T-cell (primary cell): ENCODE measurements around the gene MVK. TPM values are rescaled to one million over a fixed set of nuclear protein-coding genes. Genes with fewer than 3 reads are reported as not detected.

ENCODE experiments used
- ATAC-seq, 4 experiments: fragments of 200-7000 bp in 3 of 4; fragments of 150-1000 bp in 1 of 4; cut with Tn5 transposase; replicated peaks in 1 of 4; 1 replicate in 3 of 4; 2 replicates in 1 of 4; pipeline ENCODE4 v1.10.0; 2021; ENCODE audit warnings: moderate library complexity in 3 of 4, mild to moderate bottlenecking in 2 of 4, moderate number of reproducible peaks in 1 of 4
- CTCF ChIA-PET, 2 donors: fragments of 300-600 bp; sonication (Branson Sonifier 250); formaldehyde crosslinking; loops; one replicate each; lab custom pipeline; 2022; ENCODE audit warnings: antibody characterized with exemption in 2 of 2; lab: Charles Lee
- POLR2A ChIA-PET, 2 donors: fragments of 300-600 bp; sonication (Branson Sonifier 250); formaldehyde crosslinking; loops; one replicate each; lab custom pipeline; 2022; ENCODE audit warnings: antibody characterized with exemption in 2 of 2; lab: Charles Lee
- DNase-seq, 35 experiments: peaks; one replicate each; pipeline versions ENCODE4 v3.0.0 to v3.0.0-alpha.2; 2013 to 2023
- H3K27ac ChIP-seq: one replicate; pipeline ENCODE4 v1.5.1; 2013; ENCODE audit warnings: low read length
- H3K27me3 ChIP-seq, 2 experiments: replicated peaks in 1 of 2; 1 replicate in 1 of 2; 2 replicates in 1 of 2; pipeline versions ENCODE4 v1.6.1 to v1.7.0; 2013; ENCODE audit warnings: low read length in 1 of 2, mixed read lengths in 1 of 2; ENCODE audit not compliant: control insufficient read depth in 2 of 2, insufficient read depth in 2 of 2; ENCODE audit errors: extremely low read depth in 1 of 2
- H3K36me3 ChIP-seq, 2 donors: 1 replicate in 1 of 2; 2 replicates in 1 of 2; pipeline versions ENCODE4 v1.6.1 to v1.7.0; 2013; ENCODE audit warnings: low read length in 1 of 2; ENCODE audit not compliant: control insufficient read depth in 2 of 2, insufficient read depth in 1 of 2; ENCODE audit errors: extremely low read depth in 1 of 2
- H3K4me1 ChIP-seq, 2 experiments: 1 replicate in 1 of 2; 2 replicates in 1 of 2; pipeline versions ENCODE4 v1.6.1 to v1.7.0; 2013; ENCODE audit warnings: low read length in 2 of 2, mixed read lengths in 1 of 2; ENCODE audit not compliant: insufficient read depth in 2 of 2, control insufficient read depth in 1 of 2; ENCODE audit errors: extremely low read depth in 1 of 2
- H3K4me3 ChIP-seq, 2 donors: 1 replicate in 1 of 2; 2 replicates in 1 of 2; pipeline versions ENCODE4 v1.5.1 to v1.7.0; 2013; ENCODE audit warnings: mild to moderate bottlenecking in 2 of 2, low read length in 1 of 2, moderate library complexity in 1 of 2; ENCODE audit not compliant: control insufficient read depth in 1 of 2; ENCODE audit errors: extremely low read depth in 1 of 2
- H3K9me3 ChIP-seq: 2 replicates; pipeline ENCODE4 v1.7.0; 2013
- H3K27ac Mint-ChIP-seq, 2 donors: one replicate each; pipeline ENCODE4 v1.8.0; 2020 to 2021; ENCODE audit warnings: mild to moderate bottlenecking in 2 of 2, mixed read lengths in 2 of 2
- H3K27me3 Mint-ChIP-seq, 2 donors: one replicate each; pipeline ENCODE4 v1.8.0; 2021 to 2022; ENCODE audit warnings: mixed read lengths in 2 of 2
- H3K36me3 Mint-ChIP-seq: one replicate; pipeline ENCODE4 v1.8.0; 2021; ENCODE audit warnings: mixed read lengths
- H3K4me1 Mint-ChIP-seq, 3 donors: one replicate each; pipeline ENCODE4 v1.8.0; 2020 to 2022; ENCODE audit warnings: mixed read lengths in 3 of 3, mild to moderate bottlenecking in 1 of 3
- H3K4me3 Mint-ChIP-seq, 3 donors: one replicate each; pipeline ENCODE4 v1.8.0; 2020 to 2022; ENCODE audit warnings: mild to moderate bottlenecking in 3 of 3, mixed read lengths in 3 of 3, moderate library complexity in 3 of 3
- H3K9me3 Mint-ChIP-seq, 3 donors: one replicate each; pipeline ENCODE4 v1.8.0; 2020 to 2022; ENCODE audit warnings: mixed read lengths in 3 of 3
- WGBS: methylation state at CpG from one replicate; pipeline ENCODE4 v1.1.5; 2013; ENCODE audit warnings: missing lambda C conversion rate; ENCODE audit not compliant: insufficient coverage; 5-methylcytosine and 5-hydroxymethylcytosine counted together
- total RNA-seq, 35 experiments: library from RNA in 6 of 35; stranded (reverse) in 6 of 35; fragments of 120-200 nt in 1 of 35; gene quantifications; one replicate each; pipeline versions ENCODE4 v1.2.1 to v1.2.4 and lab custom pipeline; 2013 to 2026

The MVK gene
- total RNA-seq, 5 donors from 2014 or later (not counting 1 experiment from before 2014, with no cell fraction given): 10.9 to 14.9 (median 12.8) TPM

GRCh38 chr12:109560867-109561710, 12.5 kb upstream of the MVK start:
- H3K4me1 Mint-ChIP-seq: no peaks in the 10 kb centered on the region
- 86% methylated on average over 17 of the region's 30 CpGs for WGBS
- Histone ChIP-seq H3K9me3 (no peaks in the 10 kb centered on the region), H3K27me3 (no peaks in the 10 kb centered on the region), H3K36me3 (peaks cover 0 to 8% of the 10 kb centered on the region in 2 donors), H3K4me1 (no peaks in the 10 kb centered on the region), H3K4me3 (no peak overlapping the region), H3K27ac (no peak overlapping the region)
- H3K4me3 Mint-ChIP-seq: no peak overlapping the region
- CTCF ChIA-PET: interaction anchor here (0.5 to 0.6 kb wide), 2 partner anchors 45 to 49 kb away, joined by 4 to 6 read pairs; no protein-coding TSS in a partner anchor
- no peaks in the 10 kb centered on the region for H3K27me3 Mint-ChIP-seq
- peaks cover 0 to 5% (median 0%) of the 10 kb centered on the region in 3 donors for H3K9me3 Mint-ChIP-seq
- H3K27ac Mint-ChIP-seq: no peak overlapping the region
- DNase-seq (no peak), ATAC-seq (no peak)
- POLR2A ChIA-PET: no interaction called here
- H3K36me3 Mint-ChIP-seq: peaks cover 22% of the 10 kb centered on the region

- H3K27ac Mint-ChIP-seq: no peak overlapping the region
- no peaks in the 10 kb centered on the region for H3K4me1 Mint-ChIP-seq
- H3K27ac ChIP-seq: no peak overlapping the region
- H3K4me1 ChIP-seq: no peaks in the 10 kb centered on the region
- H3K9me3 Mint-ChIP-seq: peaks cover 0 to 5% (median 0%) of the 10 kb centered on the region in 3 donors
- no peak overlapping the region for H3K4me3 ChIP-seq
- H3K27me3 Mint-ChIP-seq: no peaks in the 10 kb centered on the region
- peaks cover 0 to 9% of the 10 kb centered on the region in 2 donors for H3K36me3 ChIP-seq
- WGBS: 100% methylated on average over 10 of the region's 10 CpGs
- H3K36me3 Mint-ChIP-seq: peaks cover 27% of the 10 kb centered on the region
- H3K9me3 ChIP-seq: no peaks in the 10 kb centered on the region
- ATAC-seq (no peak), DNase-seq (no peak)
- POLR2A ChIA-PET: no interaction called here
- CTCF ChIA-PET: no interaction called here
- H3K4me3 Mint-ChIP-seq: no peak overlapping the region
- H3K27me3 ChIP-seq: no peaks in the 10 kb centered on the region
Observed at GRCh38 chr12:109561711-109562030, 11.9 kb upstream of the MVK start.

GRCh38 chr12:109562871-109563270, 10.7 kb upstream of the MVK start:
- no peak for DNase-seq
- no peaks in the 10 kb centered on the region for H3K27me3 ChIP-seq
- Mint-ChIP-seq H3K27me3 (no peaks in the 10 kb centered on the region), H3K27ac (no peak overlapping the region), H3K36me3 (peaks cover 31% of the 10 kb centered on the region), H3K4me3 (no peak overlapping the region), H3K9me3 (peaks cover 0 to 5% (median 0%) of the 10 kb centered on the region in 3 donors), H3K4me1 (no peaks in the 10 kb centered on the region)
- no peaks in the 10 kb centered on the region for H3K4me1 ChIP-seq
- no peak overlapping the region for H3K4me3 ChIP-seq
- CTCF ChIA-PET: no interaction called here
- no peak for ATAC-seq
- no peak overlapping the region for H3K27ac ChIP-seq
- POLR2A ChIA-PET: no interaction called here
- H3K36me3 ChIP-seq: peaks cover 0 to 16% of the 10 kb centered on the region in 2 donors
- WGBS: 100% methylated on average over 4 of the region's 4 CpGs
- no peaks in the 10 kb centered on the region for H3K9me3 ChIP-seq

GRCh38 chr12:109563291-109564284, 10.0 kb upstream of the MVK start:
- DNase-seq (no peak), ATAC-seq (no peak)
- peaks cover 0 to 5% (median 0%) of the 10 kb centered on the region in 3 donors for H3K9me3 Mint-ChIP-seq
- 96% methylated on average over 17 of the region's 30 CpGs for WGBS
- H3K27me3 Mint-ChIP-seq: no peaks in the 10 kb centered on the region
- ChIA-PET CTCF (no interaction called here), POLR2A (no interaction called here)
- H3K27ac Mint-ChIP-seq: no peak overlapping the region
- H3K4me3 Mint-ChIP-seq: no peak overlapping the region
- H3K36me3 Mint-ChIP-seq: peaks cover 36% of the 10 kb centered on the region
- Histone ChIP-seq H3K4me1 (no peaks in the 10 kb centered on the region), H3K9me3 (no peaks in the 10 kb centered on the region), H3K27me3 (no peaks in the 10 kb centered on the region), H3K4me3 (no peak overlapping the region), H3K36me3 (peaks cover 0 to 20% of the 10 kb centered on the region in 2 donors), H3K27ac (no peak overlapping the region)
- H3K4me1 Mint-ChIP-seq: no peaks in the 10 kb centered on the region

- WGBS: 92% methylated on average over 8 of the region's 8 CpGs
- ChIA-PET CTCF (no interaction called here), POLR2A (no interaction called here)
- H3K4me3 Mint-ChIP-seq: no peak overlapping the region
- H3K27me3 Mint-ChIP-seq: no peaks in the 10 kb centered on the region
- Histone ChIP-seq H3K27me3 (no peaks in the 10 kb centered on the region), H3K36me3 (peaks cover 0 to 22% of the 10 kb centered on the region in 2 donors), H3K4me1 (no peaks in the 10 kb centered on the region), H3K9me3 (no peaks in the 10 kb centered on the region), H3K27ac (no peak overlapping the region), H3K4me3 (no peak overlapping the region)
- ATAC-seq (no peak), DNase-seq (no peak)
- H3K27ac Mint-ChIP-seq: no peak overlapping the region
- H3K4me1 Mint-ChIP-seq: peaks cover 0 to 2% (median 0%) of the 10 kb centered on the region in 3 donors
- peaks cover 0 to 5% (median 0%) of the 10 kb centered on the region in 3 donors for H3K9me3 Mint-ChIP-seq
- H3K36me3 Mint-ChIP-seq: peaks cover 36% of the 10 kb centered on the region
Observed at GRCh38 chr12:109566424-109566823, 7.2 kb upstream of the MVK start.

- Histone ChIP-seq H3K4me3 (no peak overlapping the region), H3K27ac (no peak overlapping the region), H3K27me3 (no peaks in the 10 kb centered on the region), H3K9me3 (no peaks in the 10 kb centered on the region), H3K4me1 (peaks cover 0 to 1% of the 10 kb centered on the region in 2 experiments), H3K36me3 (peaks cover 0 to 25% of the 10 kb centered on the region in 2 donors)
- WGBS: 97% methylated on average over 10 of the region's 10 CpGs
- DNase-seq (no peak), ATAC-seq (no peak)
- H3K27me3 Mint-ChIP-seq: no peaks in the 10 kb centered on the region
- peaks cover 27% of the 10 kb centered on the region for H3K36me3 Mint-ChIP-seq
- peaks cover 0 to 7% (median 4%) of the 10 kb centered on the region in 3 donors for H3K4me1 Mint-ChIP-seq
- no peak overlapping the region for H3K27ac Mint-ChIP-seq
- CTCF ChIA-PET: no interaction called here
- peaks cover 0 to under 1% (median 0%) of the 10 kb centered on the region in 3 donors for H3K9me3 Mint-ChIP-seq
- POLR2A ChIA-PET: no interaction called here
- H3K4me3 Mint-ChIP-seq: no peak overlapping the region
Observed at GRCh38 chr12:109567296-109567695, 6.3 kb upstream of the MVK start.
